ENCODE results near the gene TTC34.

- TF ChIP-seq CTCF (IDR thresholded peaks at IDR 0.05 in 4 of 5, conservative IDR thresholded peaks at IDR 0.05 in 1 of 5) (no peak), POLR2A (IDR thresholded peaks at IDR 0.05) (no peak)
These were observed 10.3 kb downstream of the TTC34 start for GRCh38 chr1:2791027-2791760.
